NB4 (cell line): Measurements from ENCODE around the gene BRD4.

Source experiments
- MYC ChIP-seq: IDR thresholded peaks from 2 replicates; pipeline ENCODE4 v1.6.1; 2011; ENCODE audit warnings: low read depth, low read length
- POLR2A ChIP-seq: IDR thresholded peaks from 2 replicates; pipeline ENCODE4 v1.6.1; 2011; ENCODE audit warnings: mild to moderate bottlenecking; ENCODE audit not compliant: insufficient read length; ENCODE audit errors: extremely low read depth
- TF ChIP-seq, protein P1 (sequence below): IDR thresholded peaks from one replicate; pipeline ENCODE4 v1.5.1; 2012; ENCODE audit warnings: low read depth, low read length
- TF ChIP-seq, protein P2 (sequence below): IDR thresholded peaks from 2 replicates; pipeline ENCODE4 v1.6.1; 2011; ENCODE audit warnings: low read depth, low read length

DNA sequence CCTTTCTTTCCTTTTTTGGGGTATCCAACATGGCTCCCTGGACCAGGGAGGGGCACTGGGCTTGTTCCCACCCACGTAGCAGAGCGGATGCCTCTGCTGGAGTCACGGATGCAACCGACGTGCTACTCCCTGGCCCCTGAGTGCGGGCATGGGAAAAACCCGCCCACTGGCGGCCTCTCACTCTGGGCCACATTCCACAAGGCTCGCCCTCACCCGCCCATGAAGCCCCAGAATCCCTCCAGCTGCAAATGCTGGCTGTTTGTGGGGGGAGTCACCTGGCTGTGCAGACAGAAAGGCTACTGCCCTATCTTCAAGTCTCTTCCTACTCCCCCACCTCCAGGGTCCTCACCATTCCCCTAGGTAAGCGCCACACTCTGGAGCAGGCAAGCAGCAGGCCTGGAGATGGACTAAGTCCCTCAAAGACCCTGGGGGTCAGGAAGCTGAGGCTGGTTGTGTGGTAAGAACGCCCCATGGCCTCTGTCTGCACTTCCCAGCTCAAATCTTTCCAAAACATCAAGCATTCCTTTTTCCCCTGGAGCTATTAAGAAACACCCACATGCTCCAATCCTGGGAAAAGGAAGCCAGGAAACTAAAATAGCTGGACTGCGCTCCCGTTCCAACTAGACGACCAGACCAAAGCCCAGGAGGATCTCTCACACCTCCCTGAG, 82.2 kb downstream of the BRD4 start:
- TF ChIP-seq, protein P1, sequence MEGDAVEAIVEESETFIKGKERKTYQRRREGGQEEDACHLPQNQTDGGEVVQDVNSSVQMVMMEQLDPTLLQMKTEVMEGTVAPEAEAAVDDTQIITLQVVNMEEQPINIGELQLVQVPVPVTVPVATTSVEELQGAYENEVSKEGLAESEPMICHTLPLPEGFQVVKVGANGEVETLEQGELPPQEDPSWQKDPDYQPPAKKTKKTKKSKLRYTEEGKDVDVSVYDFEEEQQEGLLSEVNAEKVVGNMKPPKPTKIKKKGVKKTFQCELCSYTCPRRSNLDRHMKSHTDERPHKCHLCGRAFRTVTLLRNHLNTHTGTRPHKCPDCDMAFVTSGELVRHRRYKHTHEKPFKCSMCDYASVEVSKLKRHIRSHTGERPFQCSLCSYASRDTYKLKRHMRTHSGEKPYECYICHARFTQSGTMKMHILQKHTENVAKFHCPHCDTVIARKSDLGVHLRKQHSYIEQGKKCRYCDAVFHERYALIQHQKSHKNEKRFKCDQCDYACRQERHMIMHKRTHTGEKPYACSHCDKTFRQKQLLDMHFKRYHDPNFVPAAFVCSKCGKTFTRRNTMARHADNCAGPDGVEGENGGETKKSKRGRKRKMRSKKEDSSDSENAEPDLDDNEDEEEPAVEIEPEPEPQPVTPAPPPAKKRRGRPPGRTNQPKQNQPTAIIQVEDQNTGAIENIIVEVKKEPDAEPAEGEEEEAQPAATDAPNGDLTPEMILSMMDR: no peak
- no peak for TF ChIP-seq POLR2A
- TF ChIP-seq, protein P2, sequence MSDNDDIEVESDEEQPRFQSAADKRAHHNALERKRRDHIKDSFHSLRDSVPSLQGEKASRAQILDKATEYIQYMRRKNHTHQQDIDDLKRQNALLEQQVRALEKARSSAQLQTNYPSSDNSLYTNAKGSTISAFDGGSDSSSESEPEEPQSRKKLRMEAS: no peak
- TF ChIP-seq MYC: no peak
